ENCODE measurements around the gene APOA1.
A peak's percentile ranks its signal among the peaks of the same experiment; 100 is the strongest.

Gene APOA1

DNA sequence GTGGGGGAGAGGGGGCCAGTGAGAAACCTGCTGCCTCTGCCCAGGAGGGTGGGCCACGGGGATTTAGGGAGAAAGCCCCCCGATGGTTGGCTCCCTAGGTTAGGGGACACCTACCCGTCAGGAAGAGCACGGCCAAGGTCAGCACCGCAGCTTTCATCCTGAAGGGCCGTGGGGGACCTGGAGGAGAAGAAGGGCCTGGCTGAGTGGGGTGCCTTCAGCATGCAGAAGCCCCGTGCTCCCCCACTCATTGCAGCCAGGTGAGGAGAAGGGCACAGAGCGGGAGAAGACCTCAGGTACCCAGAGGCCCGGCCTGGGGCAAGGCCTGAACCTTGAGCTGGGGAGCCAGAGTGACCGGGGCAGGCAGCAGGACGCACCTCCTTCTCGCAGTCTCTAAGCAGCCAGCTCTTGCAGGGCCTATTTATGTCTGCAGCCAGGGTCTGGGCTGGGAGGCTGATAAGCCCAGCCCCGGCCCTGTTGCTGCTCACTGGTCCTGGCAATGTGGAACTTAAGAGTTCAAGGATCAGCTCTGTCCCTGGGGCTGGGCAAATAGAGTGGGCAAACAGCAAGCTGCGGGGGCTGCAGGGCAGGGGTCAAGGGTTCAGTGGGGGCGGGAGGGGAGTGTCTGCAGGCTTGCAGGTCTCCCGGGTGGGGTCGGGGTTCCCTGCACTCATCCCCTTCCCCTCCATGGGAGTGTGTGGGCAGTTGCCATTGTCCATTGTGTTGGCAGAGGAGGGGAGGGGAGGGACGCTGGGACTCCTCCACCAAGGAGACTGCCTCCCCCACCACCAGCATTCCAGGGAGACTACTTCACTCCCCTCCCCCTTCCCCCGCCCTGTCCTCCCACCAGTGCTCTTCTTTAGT is at the start of gene APOA1:
APOA1 (minus strand) TSS at position 392 of the 861 bp plus-strand sequence; CDS start at position 157, 235 bp downstream.
- no peak for DNase-seq

DNA sequence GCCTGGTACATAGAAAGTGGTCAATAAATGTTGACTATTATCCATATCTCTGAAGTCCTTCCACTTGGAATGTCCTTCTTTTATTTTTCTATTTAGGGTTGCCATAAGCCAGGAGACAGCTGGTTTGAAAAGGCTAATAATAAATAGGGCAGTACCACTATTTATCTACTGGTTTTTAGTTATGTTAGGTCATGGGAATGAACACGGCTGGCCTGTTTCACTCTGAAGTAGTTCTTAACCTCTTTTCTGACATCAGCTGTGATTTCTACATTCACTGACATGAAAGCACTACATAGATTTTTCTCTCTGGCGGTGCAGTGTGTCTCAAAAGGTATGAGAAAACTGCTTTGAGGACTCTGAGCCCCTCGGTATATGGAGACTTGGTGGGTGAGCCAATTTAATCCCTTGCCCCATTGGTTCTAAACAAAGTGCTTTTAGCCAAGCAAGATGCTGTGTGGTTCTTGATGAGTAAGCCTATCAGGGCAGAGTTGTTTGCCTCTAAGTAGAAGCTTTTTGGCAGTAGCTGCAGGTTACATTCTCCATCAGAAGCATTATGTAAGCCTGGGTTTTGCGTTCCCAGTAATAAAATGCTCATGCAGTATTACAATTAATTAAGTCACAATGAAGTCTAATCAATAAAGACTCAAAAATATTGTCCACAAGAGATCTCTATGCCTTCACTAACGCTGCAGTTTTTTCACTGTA is 48.7 kb upstream of the APOA1 start:
- no peak for DNase-seq

DNA sequence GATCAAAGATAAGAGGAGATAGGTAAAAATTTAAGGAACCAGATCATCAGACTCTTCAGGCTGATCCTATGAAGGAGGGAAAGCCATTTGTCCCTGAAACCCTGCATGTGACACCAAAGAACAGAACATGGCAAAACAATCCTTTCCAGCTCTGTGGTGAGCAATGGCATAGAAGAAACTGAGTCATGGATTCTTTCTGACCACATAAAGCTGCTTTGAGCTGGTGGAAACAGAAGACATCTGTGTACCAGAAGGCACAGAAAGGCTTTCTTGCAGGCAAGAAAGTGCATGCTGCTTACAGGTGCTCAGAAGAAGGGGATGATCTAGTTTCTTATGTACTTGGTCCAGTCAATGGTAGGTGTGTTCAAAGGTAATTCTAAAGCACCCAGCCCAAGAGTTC is 45.0 kb upstream of the APOA1 start:
- no peak for DNase-seq

DNA sequence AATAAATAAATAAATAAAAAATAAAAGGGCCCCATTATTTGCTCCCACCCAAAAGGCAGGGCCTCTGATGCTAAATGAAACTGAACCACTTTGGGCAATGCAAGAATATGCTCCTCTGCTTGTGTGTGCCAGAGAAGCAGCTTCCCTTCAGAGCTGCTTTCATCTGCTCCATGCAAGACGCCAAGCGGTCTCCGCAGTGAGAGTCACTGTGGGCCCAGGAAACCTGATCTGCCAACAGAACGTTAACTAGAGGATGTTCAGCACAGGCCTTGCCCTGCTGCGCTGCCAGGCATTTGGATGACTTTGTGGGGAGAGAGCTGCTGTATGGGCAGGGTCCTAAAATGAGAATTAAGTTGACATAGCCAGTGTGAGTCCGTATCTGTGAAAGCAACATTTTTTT is 43.7 kb upstream of the APOA1 start:
- DNase-seq: no peak

DNA sequence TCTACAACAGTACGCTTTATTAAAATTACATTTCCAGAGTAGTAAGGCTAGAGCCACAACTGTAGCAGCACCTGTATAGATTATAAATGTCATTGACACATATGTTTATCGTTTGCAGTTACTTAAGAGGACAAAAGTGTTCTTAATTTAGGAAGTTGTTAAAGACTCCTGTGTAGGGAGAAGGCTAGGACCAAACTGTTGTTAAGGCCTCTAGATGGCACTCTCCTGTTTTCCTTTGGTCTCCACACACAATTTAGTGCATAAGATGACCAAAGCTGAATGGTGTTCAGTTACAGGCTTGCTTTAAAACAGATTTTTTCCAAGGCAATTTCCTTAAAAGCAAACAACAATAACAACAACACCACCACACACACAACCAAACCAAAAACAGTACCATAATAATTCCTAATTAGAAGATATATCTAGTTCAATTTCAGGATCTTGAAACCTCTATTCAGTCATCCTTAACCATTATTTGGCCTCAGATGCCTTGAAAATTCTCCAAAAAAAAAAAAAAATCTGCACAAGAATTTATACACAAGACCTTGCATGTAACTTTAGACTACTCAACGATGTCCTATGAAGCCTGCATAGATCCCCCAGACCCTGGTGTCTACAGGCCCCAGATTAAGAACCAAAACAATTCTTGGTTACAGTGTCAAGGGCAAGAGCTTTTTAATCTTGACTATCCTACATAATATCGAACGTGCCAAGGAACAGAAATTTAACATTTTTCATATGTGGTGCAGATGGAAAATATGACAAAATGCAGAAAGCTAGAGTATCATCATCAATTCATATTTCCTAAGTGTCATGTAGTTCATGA is 42.6 kb upstream of the APOA1 start:
- peak; percentile 31 to 82 (median 60) for DNase-seq

DNA sequence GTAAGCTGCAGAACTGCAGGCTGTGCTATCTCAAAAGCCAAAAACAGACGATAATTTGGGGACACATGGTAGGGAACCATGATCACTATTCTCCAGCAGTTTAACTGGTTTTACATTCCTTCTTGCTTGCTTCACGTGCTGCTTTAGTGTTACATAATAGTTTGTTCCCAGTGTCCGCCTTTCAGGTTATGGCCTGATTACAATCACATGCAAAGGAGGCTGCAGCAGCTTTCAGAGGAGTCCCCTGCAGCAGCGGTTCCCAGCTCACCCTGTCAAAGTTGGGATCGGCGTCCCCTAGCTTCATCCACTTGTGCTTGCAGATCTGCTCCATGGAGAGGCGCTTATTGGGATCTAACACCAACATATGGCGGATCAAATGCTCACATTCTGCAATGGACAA is 39.2 kb upstream of the APOA1 start:
- no peak for DNase-seq

DNA sequence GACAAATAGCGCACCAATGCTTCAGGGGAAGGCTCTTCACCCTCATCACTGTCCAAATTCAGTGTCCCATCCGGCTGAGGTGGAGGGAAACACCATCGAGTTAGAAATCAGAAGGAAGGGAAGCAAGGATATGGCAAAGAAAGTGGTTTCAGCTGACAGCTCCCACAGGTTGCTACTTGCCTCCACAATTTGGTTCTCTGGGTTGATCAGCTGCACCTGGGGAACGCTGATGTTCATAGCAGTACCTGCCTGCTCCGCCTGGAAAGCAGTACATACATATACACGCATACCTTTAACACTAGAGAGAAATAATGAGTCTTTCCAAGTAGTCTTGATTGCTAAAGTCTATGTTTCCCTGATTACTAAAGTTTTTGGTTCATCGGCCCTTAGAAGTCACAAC is 37.8 kb upstream of the APOA1 start:
- no peak for DNase-seq

DNA sequence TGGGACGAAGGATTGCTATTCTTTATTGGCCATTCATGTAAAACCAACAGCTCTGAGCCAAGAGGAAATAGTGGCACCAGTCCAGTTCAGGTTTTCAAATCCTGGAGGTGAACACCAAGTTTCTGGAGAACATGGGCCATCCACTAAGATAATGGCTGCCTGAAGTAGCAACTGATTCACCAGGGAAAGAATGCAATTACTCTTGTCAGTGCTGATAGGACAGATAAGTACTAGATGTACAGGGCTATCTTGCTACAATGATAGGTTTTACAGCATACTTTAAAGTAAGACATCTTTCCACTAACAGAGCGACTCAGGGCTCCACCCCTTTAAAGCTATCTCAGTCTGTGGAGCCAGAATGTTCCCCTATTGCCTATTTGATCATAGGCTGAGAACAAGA is 36.8 kb upstream of the APOA1 start:
- DNase-seq: no peak

DNA sequence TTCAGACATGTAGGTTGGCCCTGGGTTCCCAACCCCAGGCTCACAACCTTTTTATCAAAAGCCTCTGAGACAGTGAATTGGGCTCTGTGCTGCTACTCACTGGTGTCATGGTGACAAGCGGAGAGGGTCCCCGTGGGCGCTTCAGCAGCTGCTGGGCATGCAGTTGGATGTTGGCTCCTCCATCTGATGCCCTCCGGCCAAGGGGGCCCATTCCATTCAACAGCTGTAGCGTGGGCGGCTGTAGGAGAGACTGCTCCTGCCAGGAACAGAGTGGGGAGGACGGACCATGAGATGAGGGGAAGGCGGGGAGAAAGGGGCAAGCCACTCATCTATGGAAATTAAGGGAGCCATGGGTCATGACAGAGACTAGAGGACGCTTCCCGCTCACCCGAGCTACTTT is 36.0 kb upstream of the APOA1 start:
- DNase-seq: no peak

DNA sequence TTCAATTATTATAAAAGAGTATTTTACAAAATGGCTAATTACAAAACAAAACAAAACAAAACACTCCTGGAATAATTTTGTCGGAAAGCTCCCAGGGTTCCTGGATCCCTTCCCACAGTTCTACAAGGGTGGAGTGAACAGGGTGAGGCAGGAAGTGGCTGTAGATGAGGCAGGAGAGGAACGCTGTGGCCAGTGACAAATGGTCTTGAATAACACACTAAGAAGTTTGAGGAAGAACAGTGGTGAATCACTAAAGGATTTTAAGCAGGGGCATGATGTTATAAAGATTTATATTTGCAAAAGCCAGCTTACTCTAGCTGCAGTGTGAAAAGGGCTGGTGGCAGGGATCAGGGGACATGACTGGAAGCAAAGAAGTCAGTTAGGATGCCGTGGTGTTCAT is 33.8 kb upstream of the APOA1 start:
- DNase-seq: no peak

DNA sequence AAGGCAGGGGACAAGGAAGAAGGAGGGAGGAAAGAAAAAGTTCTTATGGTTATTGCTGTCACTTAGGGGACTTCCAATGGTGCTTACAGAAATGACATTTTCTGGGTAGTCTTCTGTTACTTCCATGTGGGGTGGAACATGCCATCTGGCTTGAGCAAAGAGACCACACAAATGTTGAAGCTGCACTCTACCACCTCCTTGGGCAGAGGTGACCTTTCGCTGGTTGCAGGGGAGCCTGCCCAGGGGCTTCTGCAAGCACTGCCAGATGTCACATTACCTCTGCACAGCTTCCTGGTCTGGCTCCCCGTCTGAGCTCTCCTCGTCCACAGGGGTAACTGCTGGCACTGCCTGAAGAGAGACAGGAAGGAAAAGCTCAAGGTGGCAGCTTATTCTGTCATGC is 32.6 kb upstream of the APOA1 start:
- DNase-seq: no peak

DNA sequence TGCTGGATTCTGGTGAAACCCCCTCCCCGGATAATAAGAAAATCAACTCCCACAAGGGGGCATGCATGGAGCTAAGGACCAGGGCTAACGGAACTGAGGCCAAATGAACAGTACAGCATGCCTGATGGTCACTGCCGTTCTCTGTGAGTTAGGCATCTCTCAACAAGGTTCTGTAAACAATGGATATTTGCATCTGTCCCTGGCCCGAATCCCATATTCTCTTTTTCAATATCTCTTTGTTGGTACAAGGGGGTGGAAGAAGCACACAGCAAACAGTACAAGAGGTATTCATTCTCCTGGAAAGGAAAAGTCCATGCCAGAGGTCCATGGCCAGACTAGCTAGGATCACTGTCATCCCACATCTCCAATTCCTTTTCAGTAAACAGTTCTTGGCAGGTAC is 32.2 kb upstream of the APOA1 start:
- no peak for DNase-seq

DNA sequence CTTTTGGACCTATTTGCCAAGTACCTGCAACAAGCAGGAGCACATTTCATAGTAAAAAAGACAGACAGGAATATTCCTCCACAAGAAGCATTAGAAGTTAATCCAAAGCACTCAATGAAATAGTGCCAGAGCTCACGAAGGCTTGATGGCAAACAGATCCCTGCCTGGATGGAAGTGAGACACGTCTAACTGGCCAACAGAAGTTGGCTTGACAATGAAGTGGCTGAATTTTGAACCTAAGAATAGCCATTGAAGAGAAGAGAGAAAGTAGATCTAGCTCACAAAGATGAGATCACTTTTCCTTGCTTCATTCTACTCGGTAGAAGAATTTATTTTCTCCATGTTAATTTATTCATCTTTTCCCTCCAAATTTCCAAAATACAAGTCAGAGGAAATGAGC is 30.6 kb upstream of the APOA1 start:
- no peak for DNase-seq

DNA sequence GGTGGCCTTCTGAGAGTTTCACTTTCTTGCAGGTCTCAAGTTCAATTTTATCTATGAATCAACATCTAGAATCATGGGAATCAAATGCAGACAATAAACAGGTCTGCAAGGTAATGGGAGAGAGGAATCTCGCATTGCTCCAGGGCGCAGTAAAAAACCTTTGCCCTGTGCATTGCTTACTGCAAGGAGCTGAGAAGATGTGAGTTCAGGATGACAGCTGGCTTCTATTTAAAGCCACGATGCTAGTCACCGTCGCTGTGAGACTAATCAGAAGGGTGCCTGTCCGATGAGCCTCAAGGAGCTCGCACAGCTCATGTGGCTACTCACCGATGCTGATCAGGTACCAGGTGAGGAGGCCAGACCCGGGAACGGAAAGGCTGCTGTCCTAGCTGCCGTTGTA is 30.2 kb upstream of the APOA1 start:
- no peak for DNase-seq

DNA sequence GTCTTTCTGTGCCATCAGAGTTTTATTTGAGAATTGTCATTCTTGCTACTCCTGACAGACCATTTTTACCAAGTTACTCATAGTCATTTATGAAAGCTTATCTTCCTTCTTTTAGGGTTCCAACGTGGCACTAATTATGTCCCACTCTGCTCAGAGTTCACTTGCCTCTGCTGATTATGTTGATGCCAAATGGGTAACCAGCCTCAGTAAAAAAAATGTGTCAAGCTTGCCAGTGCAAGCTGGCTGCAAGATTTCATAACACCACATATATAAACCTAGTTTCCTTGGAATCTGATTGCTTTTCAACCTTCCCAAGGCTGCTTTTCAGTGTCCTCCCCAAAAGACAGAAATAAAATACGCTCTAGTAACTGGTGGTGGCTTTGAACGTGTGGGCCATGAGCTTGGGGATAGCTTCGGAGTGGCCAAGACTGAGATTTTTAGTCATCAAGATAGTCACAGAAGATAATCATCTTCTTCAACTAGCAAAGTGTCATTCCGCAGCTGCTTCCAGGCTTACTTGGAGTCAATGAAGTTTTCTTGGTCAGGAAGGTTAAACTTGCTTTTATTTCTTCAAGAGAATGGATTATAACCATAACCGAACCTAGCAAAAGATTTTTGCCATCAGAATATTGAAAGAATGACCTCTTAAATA is 29.5 kb upstream of the APOA1 start:
- DNase-seq: no peak

DNA sequence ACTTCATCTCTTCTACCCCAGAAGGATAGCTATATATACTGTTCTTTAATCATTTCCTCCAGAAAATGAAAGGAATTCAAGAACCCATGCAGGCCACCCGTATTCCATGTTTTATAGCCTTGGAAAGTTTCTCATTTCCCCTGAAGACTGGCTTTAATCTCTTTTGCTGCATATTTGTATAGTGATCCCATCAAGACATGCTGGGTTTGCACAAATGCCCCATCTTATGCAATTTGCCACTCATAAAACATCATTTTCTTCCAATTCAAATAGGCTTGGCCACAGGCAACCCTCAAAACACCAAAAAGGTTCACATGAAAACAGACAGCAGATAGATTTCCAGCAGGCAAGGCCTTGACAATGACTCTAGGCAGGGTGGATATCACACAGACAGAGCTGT is 28.3 kb upstream of the APOA1 start:
- DNase-seq: no peak

DNA sequence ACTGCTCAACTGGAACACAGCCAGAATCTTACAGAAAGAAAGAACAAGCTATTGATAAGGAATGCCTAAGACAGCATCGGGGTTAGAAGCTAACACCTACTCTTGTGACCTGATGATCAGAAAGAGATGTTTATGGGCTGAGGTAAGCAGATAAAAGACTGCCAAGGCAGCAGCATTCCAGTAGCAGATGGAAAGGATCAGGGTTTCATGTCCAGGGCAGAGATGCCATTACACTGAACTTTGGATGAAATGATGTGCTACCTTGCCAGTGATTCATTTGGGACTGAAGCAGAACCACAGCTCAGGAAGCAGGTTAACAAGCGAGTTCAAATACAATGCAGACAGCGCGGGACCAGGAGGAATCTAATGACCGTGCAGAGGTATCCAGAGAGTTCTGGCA is 27.1 kb upstream of the APOA1 start:
- DNase-seq: no peak

DNA sequence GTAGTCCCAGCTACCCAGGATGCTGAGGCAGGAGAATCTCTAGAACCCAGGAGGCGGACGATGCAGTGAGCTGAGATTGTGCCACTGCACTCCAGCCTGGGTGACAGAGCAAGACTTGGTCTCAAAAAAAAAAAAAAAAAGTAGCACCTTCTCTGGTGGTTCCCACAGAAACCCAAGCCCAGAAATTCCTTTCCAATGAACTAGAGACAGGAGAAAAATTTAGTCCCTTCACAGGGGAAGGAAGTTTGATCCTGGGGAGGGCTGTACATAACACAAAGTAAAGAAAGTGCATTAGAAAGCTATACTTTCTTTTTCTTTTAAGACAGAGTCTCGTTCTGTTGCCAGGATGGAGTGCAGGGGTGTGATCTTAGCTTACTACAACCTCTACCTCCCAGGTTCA is 25.5 kb upstream of the APOA1 start:
- no peak for DNase-seq

DNA sequence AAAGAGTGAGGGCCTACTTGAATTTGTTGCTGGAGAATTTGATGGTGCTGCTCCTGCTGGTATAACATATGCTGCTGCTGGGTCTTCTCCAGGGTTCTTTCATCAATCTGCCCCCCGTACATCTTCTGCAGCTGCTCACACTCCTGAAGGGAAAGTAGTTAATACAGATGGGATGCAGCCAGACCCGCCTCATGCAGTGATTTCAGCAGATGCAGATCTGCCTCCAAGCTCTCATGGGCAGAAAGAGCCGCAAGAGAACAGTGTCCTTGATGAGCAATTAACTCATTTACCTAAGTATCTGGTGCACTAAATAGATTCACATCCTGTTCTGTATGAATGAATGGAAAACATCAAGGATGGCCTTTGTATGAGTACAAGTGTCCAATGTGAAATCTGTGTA is 24.8 kb upstream of the APOA1 start:
- no peak for DNase-seq

DNA sequence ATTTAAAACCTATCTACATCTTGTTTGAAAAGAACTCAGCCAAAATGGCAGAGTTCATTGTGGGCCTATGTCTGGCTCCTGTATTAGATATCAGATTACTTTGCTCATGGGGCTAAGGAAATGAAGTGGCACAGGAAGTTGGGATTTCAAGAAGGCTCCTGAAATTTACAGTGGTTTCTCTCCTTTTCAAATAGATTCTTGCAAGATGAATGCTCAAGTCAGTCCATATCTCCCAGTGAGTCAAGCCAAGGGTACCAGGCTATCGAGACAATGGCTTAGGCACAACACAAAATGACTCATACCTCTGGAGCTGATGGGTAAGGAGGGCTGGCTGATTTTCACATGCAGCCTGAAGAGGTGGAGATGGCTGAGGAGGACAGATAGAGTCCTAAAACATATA is 24.1 kb upstream of the APOA1 start:
- no peak for DNase-seq

DNA sequence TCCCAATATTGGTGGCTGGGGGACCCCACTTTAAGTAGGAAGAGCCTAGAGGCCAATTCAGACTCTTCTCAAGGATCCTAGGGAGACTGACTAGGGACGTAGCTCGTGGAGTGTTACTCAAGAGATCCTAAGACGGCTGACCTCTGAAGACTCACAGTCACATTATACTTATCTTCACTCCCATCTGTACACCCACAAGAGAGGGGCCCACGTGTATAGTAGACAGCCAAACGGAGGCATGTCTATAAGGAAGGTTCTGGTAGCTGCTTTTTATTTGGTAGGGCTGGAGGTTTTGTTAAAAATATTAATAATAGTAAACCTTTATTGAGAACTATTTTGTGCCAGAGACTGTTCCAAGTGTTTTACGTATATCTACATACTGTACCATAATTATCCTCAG is 22.9 kb upstream of the APOA1 start:
- no peak for DNase-seq

DNA sequence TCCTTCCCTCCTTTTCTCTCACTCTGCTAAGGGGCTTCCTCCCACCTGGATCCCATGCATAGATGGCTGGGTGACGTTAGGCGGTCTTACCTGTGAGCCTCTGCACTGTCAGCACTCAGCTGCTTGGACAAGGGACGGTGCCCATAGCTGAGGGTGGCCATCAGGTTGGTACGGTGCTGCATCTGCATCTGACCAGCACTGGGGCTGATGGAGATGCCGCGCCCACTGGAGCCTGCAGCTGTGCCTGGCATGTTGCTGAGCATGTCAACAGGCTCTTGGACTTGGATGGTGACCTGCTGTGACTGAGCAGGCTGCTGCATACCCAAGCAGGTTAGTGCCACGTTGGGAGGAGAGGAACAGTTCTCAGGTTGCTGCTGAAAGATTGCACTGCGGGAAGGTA is 21.8 kb upstream of the APOA1 start:
- DNase-seq: no peak

DNA sequence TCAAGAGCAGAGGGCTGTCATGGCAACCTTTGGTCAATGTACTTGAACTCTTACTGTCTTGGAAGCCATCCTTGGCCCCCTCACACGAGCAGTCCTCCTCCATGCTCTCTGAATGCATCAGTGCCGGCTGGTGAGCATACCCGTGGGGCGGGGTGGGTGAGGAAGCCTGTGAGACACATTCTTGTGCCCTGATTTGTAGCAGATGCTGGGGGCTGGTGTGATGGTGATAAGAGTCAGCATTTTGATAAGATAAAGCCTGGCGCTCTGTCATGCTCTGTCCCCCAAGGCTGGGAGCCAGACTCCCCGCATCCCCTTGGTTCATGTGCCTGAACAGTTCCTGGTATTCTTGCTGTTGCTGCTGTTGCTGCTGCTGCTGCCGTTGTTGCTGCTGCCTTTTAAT is 20.5 kb upstream of the APOA1 start:
- no peak for DNase-seq
